HG03045 (cell line): ENCODE measurements around the gene GMPR2.

Experiments
- ATAC-seq: cut with Tn5 transposase; IDR thresholded peaks from one replicate; pipeline ENCODE4 v1.9.1; 2021; ENCODE audit warnings: mild to moderate bottlenecking, moderate library complexity; ENCODE audit not compliant: unreplicated experiment

Gene GMPR2

GRCh38 chr14:24232645-24233537 lies at the start of gene GMPR2:
GMPR2 (plus strand) TSS chr14:24232929; CDS start chr14:24233254, 325 bp downstream.
- ATAC-seq, result peak; percentile 48

GRCh38 chr14:24183014-24183481 lies 49.7 kb upstream of the GMPR2 start:
- no peak for ATAC-seq

GRCh38 chr14:24184104-24184970 lies 48.4 kb upstream of the GMPR2 start:
- ATAC-seq, result no peak

GRCh38 chr14:24185026-24185425 lies 47.7 kb upstream of the GMPR2 start:
- ATAC-seq, result no peak

- no peak for ATAC-seq
These were observed 47.0 kb upstream of the GMPR2 start for GRCh38 chr14:24185741-24186140.

GRCh38 chr14:24186831-24187538 lies 45.7 kb upstream of the GMPR2 start:
- ATAC-seq, result no peak

- ATAC-seq, result no peak
These were observed 45.2 kb upstream of the GMPR2 start for GRCh38 chr14:24187539-24187915.

- ATAC-seq, result peak; percentile 83
These were observed 44.3 kb upstream of the GMPR2 start, which contains the start of gene IPO4 for GRCh38 chr14:24188251-24189058. IPO4 (minus strand) TSS chr14:24188816; CDS start chr14:24188787, 29 bp downstream.

- ATAC-seq, result no peak
These were observed 43.7 kb upstream of the GMPR2 start for GRCh38 chr14:24189059-24189375.

GRCh38 chr14:24189460-24189859 lies 43.3 kb upstream of the GMPR2 start:
- ATAC-seq, result no peak

GRCh38 chr14:24190416-24190815 lies 42.3 kb upstream of the GMPR2 start:
- no peak for ATAC-seq

GRCh38 chr14:24192933-24193332 lies 39.8 kb upstream of the GMPR2 start:
- no peak for ATAC-seq

GRCh38 chr14:24194186-24194872 lies 38.4 kb upstream of the GMPR2 start:
- ATAC-seq, result no peak

GRCh38 chr14:24194873-24195185 lies 37.9 kb upstream of the GMPR2 start:
- ATAC-seq, result no peak

- ATAC-seq, result peak; percentile 85
These were observed 37.3 kb upstream of the GMPR2 start, which contains the start of gene TM9SF1 for GRCh38 chr14:24195186-24196070. TM9SF1 (minus strand) TSS chr14:24195441; CDS start chr14:24195019, 422 bp downstream.

- ATAC-seq, result peak; percentile 5
These were observed 36.4 kb upstream of the GMPR2 start for GRCh38 chr14:24196071-24197055.

- no peak for ATAC-seq
These were observed 35.7 kb upstream of the GMPR2 start for GRCh38 chr14:24197056-24197450.
